Vagina (tissue), 2 donors: ENCODE measurements around the gene F12. TPM values are rescaled to one million over a fixed set of nuclear protein-coding genes. Genes with fewer than 3 reads are reported as not detected.

Source experiments
- DNase-seq, 2 donors: peaks; one replicate each; pipeline ENCODE4 v3.0.0-alpha.2; 2017; ENCODE audit errors: extremely low spot score in 2 of 2
- H3K27ac ChIP-seq: fragments of 200-600 bp; sonication (generic); one replicate; pipeline ENCODE4 v1.5.1; 2019
- H3K27me3 ChIP-seq: fragments of 200-600 bp; sonication (generic); one replicate; pipeline ENCODE4 v1.5.1; 2019
- H3K36me3 ChIP-seq, 2 donors: fragments of 200-600 bp; sonication (generic); one replicate each; pipeline ENCODE4 v1.5.1; 2017 to 2019
- H3K4me1 ChIP-seq: fragments of 200-600 bp; sonication (generic); one replicate; pipeline ENCODE4 v1.5.1; 2019
- H3K4me3 ChIP-seq, 2 donors: fragments of 200-600 bp; sonication (generic); 1 replicate in 1 of 2; 2 replicates in 1 of 2; pipeline ENCODE4 v1.5.1; 2016 to 2019
- H3K9me3 ChIP-seq: fragments of 200-600 bp; sonication (generic); one replicate; pipeline ENCODE4 v1.5.1; 2019
- CTCF ChIP-seq, 3 experiments: fragments of 450-650 bp in 2 of 3; fragments of 200-600 bp in 1 of 3; sonication (generic) in 1 of 3; IDR thresholded peaks; one replicate each; pipeline ENCODE4 v1.5.1; 2017 to 2019; ENCODE audit warnings: antibody characterized with exemption in 3 of 3, mild to moderate bottlenecking in 2 of 3, moderate library complexity in 2 of 3
- POLR2A ChIP-seq, 2 donors: fragments of 450-650 bp; IDR thresholded peaks; one replicate each; pipeline ENCODE4 v1.6.1; 2017; ENCODE audit warnings: antibody characterized with exemption in 2 of 2, mild to moderate bottlenecking in 2 of 2, moderate library complexity in 2 of 2
- POLR2AphosphoS5 ChIP-seq, 2 donors: sonication (generic); formaldehyde crosslinking; IDR thresholded peaks; one replicate each; pipeline ENCODE4 v1.9.0; 2017; ENCODE audit warnings: antibody characterized with exemption in 2 of 2, mild to moderate bottlenecking in 2 of 2, low read depth in 1 of 2; ENCODE audit not compliant: insufficient read depth in 1 of 2
- intact Hi-C: fragments of 100-400 bp; cut with DNase I; formaldehyde crosslinking; loops from one replicate; pipeline ENCODE4 v1.15.1; 2023
- total RNA-seq: library from RNA; depleted of rRNA; stranded (reverse); fragments of >200 nt; gene quantifications from one replicate; pipeline ENCODE4 v1.2.3, GENCODE V29; 2016

Gene F12
- total RNA-seq, 1 donor from 2014 or later = 5.2 TPM

- H3K4me1 ChIP-seq = peaks cover 59% of the 10 kb centered on the region
- H3K9me3 ChIP-seq = no peaks in the 10 kb centered on the region
- no peaks in the 10 kb centered on the region for H3K36me3 ChIP-seq
- DNase-seq = no peak
- H3K4me3 ChIP-seq = peak overlapping the region in 1 of 2 donors; percentile 58
- H3K27me3 ChIP-seq = no peaks in the 10 kb centered on the region
- no peak for TF ChIP-seq POLR2A (IDR thresholded peaks at IDR 0.05)
- no peak for TF ChIP-seq POLR2AphosphoS5 (IDR thresholded peaks at IDR 0.05; ENCODE audit: insufficient read depth in 1 of 2, low read depth in 1 of 2)
- TF ChIP-seq CTCF (IDR thresholded peaks at IDR 0.05) = no peak
- peak overlapping the region; percentile 92 for H3K27ac ChIP-seq
- intact Hi-C loops = no loop called here
Measured at GRCh38 chr5:177365845-177366527, 43.4 kb downstream of the F12 start.

GRCh38 chr5:177364159-177364962 is 45.0 kb downstream of the F12 start:
- intact Hi-C loops = no loop called here
- TF ChIP-seq POLR2A (IDR thresholded peaks at IDR 0.05) (no peak), CTCF (IDR thresholded peaks at IDR 0.05) (no peak), POLR2AphosphoS5 (IDR thresholded peaks at IDR 0.05; ENCODE audit: insufficient read depth in 1 of 2, low read depth in 1 of 2) (no peak)
- Histone ChIP-seq H3K27me3 (no peaks in the 10 kb centered on the region), H3K4me3 (no peak overlapping the region), H3K4me1 (peaks cover 51% of the 10 kb centered on the region), H3K9me3 (no peaks in the 10 kb centered on the region), H3K36me3 (no peaks in the 10 kb centered on the region), H3K27ac (no peak overlapping the region)
- DNase-seq = no peak

GRCh38 chr5:177363565-177363964 is 45.8 kb downstream of the F12 start:
- TF ChIP-seq POLR2AphosphoS5 (IDR thresholded peaks at IDR 0.05; ENCODE audit: insufficient read depth in 1 of 2, low read depth in 1 of 2) (no peak), CTCF (IDR thresholded peaks at IDR 0.05) (no peak), POLR2A (IDR thresholded peaks at IDR 0.05) (no peak)
- Histone ChIP-seq H3K4me3 (peak overlapping the region; percentile 50 to 51), H3K4me1 (peaks cover 53% of the 10 kb centered on the region), H3K36me3 (no peaks in the 10 kb centered on the region), H3K9me3 (no peaks in the 10 kb centered on the region), H3K27me3 (no peaks in the 10 kb centered on the region), H3K27ac (no peak overlapping the region)
- DNase-seq = no peak
- intact Hi-C loops = no loop called here

- Histone ChIP-seq H3K4me3 (peak overlapping the region; percentile 50 to 51), H3K27ac (peak overlapping the region; percentile 66), H3K9me3 (no peaks in the 10 kb centered on the region), H3K36me3 (no peaks in the 10 kb centered on the region), H3K4me1 (peaks cover 58% of the 10 kb centered on the region), H3K27me3 (no peaks in the 10 kb centered on the region)
- TF ChIP-seq CTCF (IDR thresholded peaks at IDR 0.05) = no peak
- peak in 1 of 2 donors; percentile 21 for TF ChIP-seq POLR2AphosphoS5 (IDR thresholded peaks at IDR 0.05; ENCODE audit: insufficient read depth in 1 of 2, low read depth in 1 of 2)
- no peak for TF ChIP-seq POLR2A (IDR thresholded peaks at IDR 0.05)
- DNase-seq = no peak
- intact Hi-C loops = no loop called here
Measured at GRCh38 chr5:177362610-177363507, 46.5 kb downstream of the F12 start.
